Osteocyte (in vitro differentiated cells): ENCODE measurements around the gene ATP4A. TPM values are rescaled to one million over a fixed set of nuclear protein-coding genes. Genes with fewer than 3 reads are reported as not detected.

Source experiments
- DNase-seq: peaks from one replicate; pipeline ENCODE4 v3.0.0; 2021; ENCODE audit warnings: mixed read lengths; ENCODE audit not compliant: unreplicated experiment; ENCODE audit errors: extremely low spot score
- H3K27ac Mint-ChIP-seq: one replicate; pipeline ENCODE4 v1.8.0; 2021; ENCODE audit warnings: mild to moderate bottlenecking, mixed read lengths; ENCODE audit not compliant: unreplicated experiment
- H3K27me3 Mint-ChIP-seq: one replicate; pipeline ENCODE4 v1.8.0; 2021; ENCODE audit warnings: mixed read lengths; ENCODE audit not compliant: unreplicated experiment
- H3K36me3 Mint-ChIP-seq: one replicate; pipeline ENCODE4 v1.8.0; 2021; ENCODE audit warnings: mixed read lengths; ENCODE audit not compliant: unreplicated experiment
- H3K4me1 Mint-ChIP-seq: one replicate; pipeline ENCODE4 v1.8.0; 2021; ENCODE audit warnings: mixed read lengths; ENCODE audit not compliant: unreplicated experiment
- H3K4me3 Mint-ChIP-seq: one replicate; pipeline ENCODE4 v1.8.0; 2021; ENCODE audit warnings: mild to moderate bottlenecking, moderate library complexity, mixed read lengths; ENCODE audit not compliant: unreplicated experiment
- H3K9me3 Mint-ChIP-seq: one replicate; pipeline ENCODE4 v1.8.0; 2021; ENCODE audit warnings: mixed read lengths; ENCODE audit not compliant: unreplicated experiment
- CTCF ChIP-seq: fragments of 200-600 bp; sonication (generic); IDR thresholded peaks from 2 replicates; pipeline ENCODE4 v1.5.0; 2021; ENCODE audit warnings: antibody characterized with exemption, mild to moderate bottlenecking, moderate library complexity
- total RNA-seq: library from RNA; stranded (reverse); gene quantifications from 2 replicates; pipeline ENCODE4 v1.2.1, GENCODE V29; 2021

The ATP4A gene
- total RNA-seq, 1 donor from 2014 or later, result not detected

GRCh38 chr19:35592226-35592625 lies 28.8 kb upstream of the ATP4A start:
- Mint-ChIP-seq H3K27me3 (peaks cover 10% of the 10 kb centered on the region), H3K4me3 (no peak overlapping the region), H3K27ac (no peak overlapping the region), H3K36me3 (no peaks in the 10 kb centered on the region), H3K4me1 (peaks cover 3% of the 10 kb centered on the region), H3K9me3 (no peaks in the 10 kb centered on the region)
- TF ChIP-seq CTCF, result peak; percentile 50
- DNase-seq, result no peak

- Mint-ChIP-seq H3K4me1 (peaks cover 3% of the 10 kb centered on the region), H3K27ac (no peak overlapping the region), H3K27me3 (peaks cover 13% of the 10 kb centered on the region), H3K36me3 (no peaks in the 10 kb centered on the region), H3K4me3 (no peak overlapping the region), H3K9me3 (no peaks in the 10 kb centered on the region)
- no peak for DNase-seq
- TF ChIP-seq CTCF, result no peak
These were observed 27.4 kb upstream of the ATP4A start for GRCh38 chr19:35590875-35591274.

- TF ChIP-seq CTCF, result no peak
- Mint-ChIP-seq H3K27ac (no peak overlapping the region), H3K9me3 (no peaks in the 10 kb centered on the region), H3K4me3 (no peak overlapping the region), H3K4me1 (peaks cover 3% of the 10 kb centered on the region), H3K36me3 (no peaks in the 10 kb centered on the region), H3K27me3 (peaks cover 24% of the 10 kb centered on the region)
- no peak for DNase-seq
These were observed 23.9 kb upstream of the ATP4A start for GRCh38 chr19:35587321-35587720.

- Mint-ChIP-seq H3K9me3 (peaks cover 4% of the 10 kb centered on the region), H3K36me3 (no peaks in the 10 kb centered on the region), H3K4me1 (peaks cover 3% of the 10 kb centered on the region), H3K27me3 (peaks cover 24% of the 10 kb centered on the region), H3K4me3 (no peak within 1 kb of the TSS), H3K27ac (no peak within 1 kb of the TSS)
- no peak for DNase-seq
- no peak for TF ChIP-seq CTCF
These were observed 22.4 kb upstream of the ATP4A start, which contains the start of gene PMIS2 for GRCh38 chr19:35585848-35586247. PMIS2 (plus strand) TSS chr19:35586173; CDS start chr19:35586260, 87 bp downstream.

GRCh38 chr19:35582760-35583159 lies 19.3 kb upstream of the ATP4A start:
- no peak for TF ChIP-seq CTCF
- Mint-ChIP-seq H3K9me3 (peaks cover 4% of the 10 kb centered on the region), H3K27ac (no peak overlapping the region), H3K27me3 (peaks cover 20% of the 10 kb centered on the region), H3K36me3 (no peaks in the 10 kb centered on the region), H3K4me3 (no peak overlapping the region), H3K4me1 (peaks cover 3% of the 10 kb centered on the region)
- DNase-seq, result no peak
